ENCODE data around the gene CASP9.
"Not testable (repeated sequence)": the region's sequence is repeated elsewhere in the genome, so short reads cannot be mapped to it uniquely, and the experiment has no call there.

CASP9 gene

GRCh38 chr1:15519625-15520024, 4.4 kb downstream of the CASP9 start:
- no peaks in the 10 kb centered on the region for H3K9me3 Mint-ChIP-seq
- DNase-seq (no peak), ATAC-seq (no peak)
- H3K4me3 Mint-ChIP-seq: no peak overlapping the region
- peaks cover 5% of the 10 kb centered on the region for H3K36me3 Mint-ChIP-seq (ENCODE audit: low read depth)
- H3K27me3 Mint-ChIP-seq: no peaks in the 10 kb centered on the region
- H3K27ac Mint-ChIP-seq: no peak overlapping the region
- H3K4me1 Mint-ChIP-seq: peaks cover 27% of the 10 kb centered on the region

GRCh38 chr1:15515022-15515663, 8.9 kb downstream of the CASP9 start:
- H3K9me3 Mint-ChIP-seq: no peaks in the 10 kb centered on the region
- ATAC-seq (no peak), DNase-seq (no peak)
- H3K27ac Mint-ChIP-seq: peak overlapping the region; percentile 33
- peaks cover 12% of the 10 kb centered on the region for H3K36me3 Mint-ChIP-seq (ENCODE audit: low read depth)
- H3K27me3 Mint-ChIP-seq: no peaks in the 10 kb centered on the region
- peak overlapping the region; percentile 12 for H3K4me3 Mint-ChIP-seq
- peaks cover 14% of the 10 kb centered on the region for H3K4me1 Mint-ChIP-seq

GRCh38 chr1:15514557-15514956, 9.5 kb downstream of the CASP9 start:
- not testable (repeated sequence) for H3K9me3 Mint-ChIP-seq, H3K4me3 Mint-ChIP-seq, H3K27me3 Mint-ChIP-seq, DNase-seq, ATAC-seq, H3K27ac Mint-ChIP-seq
- H3K4me1 Mint-ChIP-seq: peaks cover 14% of the 10 kb centered on the region
- peaks cover 12% of the 10 kb centered on the region for H3K36me3 Mint-ChIP-seq (ENCODE audit: low read depth)

GRCh38 chr1:15513919-15514318, 10.1 kb downstream of the CASP9 start:
- Mint-ChIP-seq H3K4me1 (peaks cover 14% of the 10 kb centered on the region), H3K27me3 (no peaks in the 10 kb centered on the region), H3K36me3 (ENCODE audit: low read depth) (peaks cover 12% of the 10 kb centered on the region), H3K4me3 (no peak overlapping the region), H3K9me3 (no peaks in the 10 kb centered on the region), H3K27ac (no peak overlapping the region)
- ATAC-seq (no peak), DNase-seq (no peak)

GRCh38 chr1:15513192-15513591, 10.8 kb downstream of the CASP9 start:
- peaks cover 12% of the 10 kb centered on the region for H3K36me3 Mint-ChIP-seq (ENCODE audit: low read depth)
- H3K27ac Mint-ChIP-seq: no peak overlapping the region

GRCh38 chr1:15510611-15511405, 13.2 kb downstream of the CASP9 start:
- H3K27me3 Mint-ChIP-seq: no peaks in the 10 kb centered on the region
- ATAC-seq (no peak), DNase-seq (no peak)
- H3K27ac Mint-ChIP-seq: no peak overlapping the region
- H3K4me3 Mint-ChIP-seq: no peak overlapping the region
- H3K9me3 Mint-ChIP-seq: no peaks in the 10 kb centered on the region
- peaks cover 7% of the 10 kb centered on the region for H3K36me3 Mint-ChIP-seq (ENCODE audit: low read depth)
- H3K4me1 Mint-ChIP-seq: peaks cover 14% of the 10 kb centered on the region

More at GRCh38 chr1:15513192-15513591, 10.8 kb downstream of the CASP9 start:
- DNase-seq (no peak), ATAC-seq (no peak)
- no peaks in the 10 kb centered on the region for H3K9me3 Mint-ChIP-seq
- no peak overlapping the region for H3K4me3 Mint-ChIP-seq
- no peaks in the 10 kb centered on the region for H3K27me3 Mint-ChIP-seq
- peaks cover 14% of the 10 kb centered on the region for H3K4me1 Mint-ChIP-seq

GRCh38 chr1:15509586-15509985, 14.4 kb downstream of the CASP9 start:
- DNase-seq (no peak), ATAC-seq (no peak)
- Mint-ChIP-seq H3K36me3 (ENCODE audit: low read depth) (peaks cover 7% of the 10 kb centered on the region), H3K27ac (no peak overlapping the region), H3K27me3 (no peaks in the 10 kb centered on the region), H3K4me1 (peaks cover 3% of the 10 kb centered on the region), H3K9me3 (no peaks in the 10 kb centered on the region), H3K4me3 (no peak overlapping the region)

GRCh38 chr1:15508700-15509487, 15.1 kb downstream of the CASP9 start:
- Mint-ChIP-seq H3K9me3 (no peaks in the 10 kb centered on the region), H3K4me3 (no peak overlapping the region), H3K4me1 (peaks cover under 1% of the 10 kb centered on the region), H3K27me3 (no peaks in the 10 kb centered on the region), H3K36me3 (ENCODE audit: low read depth) (peaks cover 5% of the 10 kb centered on the region), H3K27ac (no peak overlapping the region)
- no peak for DNase-seq
- no peak for ATAC-seq

GRCh38 chr1:15507278-15507677, 16.7 kb downstream of the CASP9 start:
- Mint-ChIP-seq H3K27ac (no peak overlapping the region), H3K4me1 (no peaks in the 10 kb centered on the region), H3K36me3 (ENCODE audit: low read depth) (peaks cover 5% of the 10 kb centered on the region), H3K27me3 (no peaks in the 10 kb centered on the region), H3K4me3 (no peak overlapping the region), H3K9me3 (no peaks in the 10 kb centered on the region)
- DNase-seq (no peak), ATAC-seq (no peak)

- Mint-ChIP-seq H3K9me3 (no peaks in the 10 kb centered on the region), H3K36me3 (ENCODE audit: low read depth) (peaks cover 3% of the 10 kb centered on the region), H3K4me1 (no peaks in the 10 kb centered on the region), H3K4me3 (no peak overlapping the region), H3K27ac (no peak overlapping the region), H3K27me3 (no peaks in the 10 kb centered on the region)
- no peak for ATAC-seq
- no peak for DNase-seq
Observed at GRCh38 chr1:15506831-15507230, 17.2 kb downstream of the CASP9 start.

GRCh38 chr1:15504436-15504835, 19.6 kb downstream of the CASP9 start:
- Mint-ChIP-seq H3K4me1 (no peaks in the 10 kb centered on the region), H3K27ac (no peak overlapping the region)
- no peak for DNase-seq

GRCh38 chr1:15501208-15502032, 22.6 kb downstream of the CASP9 start:
- Mint-ChIP-seq H3K4me1 (no peaks in the 10 kb centered on the region), H3K9me3 (no peaks in the 10 kb centered on the region), H3K27me3 (no peaks in the 10 kb centered on the region), H3K27ac (no peak overlapping the region), H3K4me3 (no peak overlapping the region), H3K36me3 (ENCODE audit: low read depth) (peaks cover 4% of the 10 kb centered on the region)
- DNase-seq: peak; percentile 68
- ATAC-seq: peak; percentile 57

More at GRCh38 chr1:15504436-15504835, 19.6 kb downstream of the CASP9 start:
- Mint-ChIP-seq H3K4me3 (no peak overlapping the region), H3K9me3 (no peaks in the 10 kb centered on the region), H3K36me3 (ENCODE audit: low read depth) (no peaks in the 10 kb centered on the region), H3K27me3 (no peaks in the 10 kb centered on the region)
- no peak for ATAC-seq

- Mint-ChIP-seq H3K9me3 (no peaks in the 10 kb centered on the region), H3K4me3 (no peak overlapping the region), H3K27me3 (no peaks in the 10 kb centered on the region), H3K27ac (no peak overlapping the region), H3K4me1 (no peaks in the 10 kb centered on the region), H3K36me3 (ENCODE audit: low read depth) (peaks cover 4% of the 10 kb centered on the region)
- DNase-seq: no peak
- no peak for ATAC-seq
Observed at GRCh38 chr1:15500184-15501178, 23.5 kb downstream of the CASP9 start.

All from activated naive CD8-positive, alpha-beta T cell treated with anti-CD3 and anti-CD28 coated beads, Interleukin-2, amount 50 U/mL, for 24 hours (primary cell).